Loucy (cell line): Measurements from ENCODE around the gene CYP4V2.

ENCODE experiments used
- H2AFZ ChIP-seq: fragments of 200-600 bp; sonication (generic); 2 replicates; pipeline ENCODE4 v1.6.0; 2016; ENCODE audit warnings: antibody characterized with exemption, mild to moderate bottlenecking, low read length, moderate library complexity
- H3F3A ChIP-seq: fragments of 200-600 bp; 2 replicates; pipeline ENCODE4 v1.6.0; 2016; ENCODE audit warnings: antibody characterized with exemption, low read depth, mild to moderate bottlenecking
- H3K27me3 ChIP-seq: fragments of 200-600 bp; sonication (generic); 2 replicates; pipeline ENCODE4 v1.6.1; 2014; ENCODE audit warnings: low read length, mild to moderate bottlenecking; ENCODE audit not compliant: insufficient read depth, poor library complexity, severe bottlenecking
- H3K36me3 ChIP-seq: fragments of 200-600 bp; sonication (generic); 2 replicates; pipeline ENCODE4 v1.6.1; 2016; ENCODE audit warnings: low read length; ENCODE audit not compliant: insufficient read depth
- H3K4me1 ChIP-seq: fragments of 200-600 bp; sonication (generic); 2 replicates; pipeline ENCODE4 v1.5.1; 2014; ENCODE audit warnings: low read length, mild to moderate bottlenecking; ENCODE audit not compliant: insufficient read depth, poor library complexity, severe bottlenecking
- H3K4me2 ChIP-seq: fragments of 200-600 bp; sonication (generic); 2 replicates; pipeline ENCODE4 v1.6.0; 2014; ENCODE audit warnings: antibody characterized with exemption, low read length, low read depth, mild to moderate bottlenecking; ENCODE audit not compliant: poor library complexity, severe bottlenecking
- H3K4me3 ChIP-seq: fragments of 200-600 bp; sonication (generic); 2 replicates; pipeline ENCODE4 v1.5.1; 2014; ENCODE audit warnings: low read length, mild to moderate bottlenecking, mixed read lengths; ENCODE audit not compliant: poor library complexity, severe bottlenecking
- H3K79me2 ChIP-seq: fragments of 200-600 bp; sonication (generic); 2 replicates; pipeline ENCODE4 v1.6.1; 2014; ENCODE audit warnings: low read length; ENCODE audit not compliant: insufficient read depth
- H3K9ac ChIP-seq: fragments of 200-600 bp; sonication (generic); 2 replicates; pipeline ENCODE4 v1.6.0; 2014; ENCODE audit warnings: mild to moderate bottlenecking, low read depth, low read length, moderate library complexity; ENCODE audit not compliant: poor library complexity, severe bottlenecking
- H3K9me2 ChIP-seq: fragments of 200-600 bp; sonication (generic); replicated peaks from 2 replicates; pipeline ENCODE4 v1.6.1; 2016; ENCODE audit warnings: low read depth, low read length, mixed read lengths
- H3K9me3 ChIP-seq: fragments of 200-600 bp; sonication (generic); 2 replicates; pipeline ENCODE4 v1.6.1; 2014; ENCODE audit warnings: mild to moderate bottlenecking, antibody characterized with exemption, low read length, low read depth; ENCODE audit not compliant: insufficient read depth
- H4K20me1 ChIP-seq: fragments of 200-600 bp; sonication (generic); 2 replicates; pipeline ENCODE4 v1.6.0; 2014; ENCODE audit warnings: antibody characterized with exemption, low read length, mild to moderate bottlenecking; ENCODE audit not compliant: insufficient read depth, poor library complexity, severe bottlenecking
- EZH2phosphoT487 ChIP-seq: fragments of 200-600 bp; IDR thresholded peaks from 2 replicates; pipeline ENCODE4 v1.6.1; 2018; ENCODE audit warnings: antibody characterized with exemption, mild to moderate bottlenecking, moderate library complexity, borderline replicate concordance
- TF ChIP-seq, protein P1 (sequence below): fragments of 200-600 bp; sonication (generic); conservative IDR thresholded peaks from 2 replicates; pipeline ENCODE4 v1.5.1; 2014; ENCODE audit warnings: mild to moderate bottlenecking, antibody characterized with exemption, low read length

Gene CYP4V2

GRCh38 chr4:186169333-186169944, 21.9 kb upstream of the CYP4V2 start:
- Histone ChIP-seq H3K9me2 (no peaks in the 10 kb centered on the region), H3K9ac (no peak overlapping the region), H3F3A (no peaks in the 10 kb centered on the region), H3K4me2 (no peak overlapping the region), H4K20me1 (no peaks in the 10 kb centered on the region), H3K9me3 (no peaks in the 10 kb centered on the region), H3K79me2 (no peaks in the 10 kb centered on the region), H2AFZ (no peak overlapping the region), H3K36me3 (no peaks in the 10 kb centered on the region), H3K4me3 (no peak overlapping the region), H3K27me3 (no peaks in the 10 kb centered on the region), H3K4me1 (no peaks in the 10 kb centered on the region)
- TF ChIP-seq, protein P1, sequence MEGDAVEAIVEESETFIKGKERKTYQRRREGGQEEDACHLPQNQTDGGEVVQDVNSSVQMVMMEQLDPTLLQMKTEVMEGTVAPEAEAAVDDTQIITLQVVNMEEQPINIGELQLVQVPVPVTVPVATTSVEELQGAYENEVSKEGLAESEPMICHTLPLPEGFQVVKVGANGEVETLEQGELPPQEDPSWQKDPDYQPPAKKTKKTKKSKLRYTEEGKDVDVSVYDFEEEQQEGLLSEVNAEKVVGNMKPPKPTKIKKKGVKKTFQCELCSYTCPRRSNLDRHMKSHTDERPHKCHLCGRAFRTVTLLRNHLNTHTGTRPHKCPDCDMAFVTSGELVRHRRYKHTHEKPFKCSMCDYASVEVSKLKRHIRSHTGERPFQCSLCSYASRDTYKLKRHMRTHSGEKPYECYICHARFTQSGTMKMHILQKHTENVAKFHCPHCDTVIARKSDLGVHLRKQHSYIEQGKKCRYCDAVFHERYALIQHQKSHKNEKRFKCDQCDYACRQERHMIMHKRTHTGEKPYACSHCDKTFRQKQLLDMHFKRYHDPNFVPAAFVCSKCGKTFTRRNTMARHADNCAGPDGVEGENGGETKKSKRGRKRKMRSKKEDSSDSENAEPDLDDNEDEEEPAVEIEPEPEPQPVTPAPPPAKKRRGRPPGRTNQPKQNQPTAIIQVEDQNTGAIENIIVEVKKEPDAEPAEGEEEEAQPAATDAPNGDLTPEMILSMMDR = no peak
- no peak for TF ChIP-seq EZH2phosphoT487

DNA sequence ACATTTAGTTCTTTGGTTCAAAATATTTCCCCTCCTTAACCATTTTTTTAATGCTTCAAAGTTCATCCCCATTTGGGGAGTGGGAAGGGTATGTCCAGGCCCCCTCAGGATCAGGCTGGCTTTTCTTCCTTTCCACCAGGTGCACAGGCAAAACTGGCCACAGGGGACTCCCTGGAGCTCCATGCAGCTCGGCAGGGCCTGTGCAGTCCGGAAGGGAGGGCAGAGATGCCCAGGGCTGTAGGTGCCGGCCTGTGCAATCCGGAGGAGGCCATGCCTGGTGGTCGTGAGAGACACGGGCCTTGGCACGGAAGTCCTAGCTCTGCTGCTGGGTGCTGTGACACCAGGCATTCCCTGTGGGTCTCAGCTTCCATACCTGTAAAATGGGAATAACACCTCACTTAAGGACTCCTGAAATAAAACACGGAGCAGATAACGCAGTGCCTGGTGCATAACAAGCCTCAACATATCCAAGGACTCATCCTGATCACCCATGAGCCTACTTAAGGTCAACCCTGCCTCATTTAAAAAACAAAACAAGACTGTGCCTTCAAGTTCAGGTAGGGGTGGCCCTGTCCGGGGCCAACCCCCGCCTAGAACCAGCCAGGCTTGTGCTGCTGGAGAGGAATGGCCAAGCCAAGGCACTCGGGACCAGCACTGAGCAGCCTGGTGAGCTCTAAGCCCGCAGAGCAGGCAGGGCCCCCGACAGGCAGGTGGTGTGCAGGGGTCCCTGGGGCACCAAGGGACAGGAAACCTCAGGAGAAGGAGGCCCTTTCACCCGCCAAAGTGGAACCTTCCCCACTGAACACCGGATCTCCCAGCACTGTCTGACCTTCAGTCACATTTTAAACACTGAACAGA, 21.2 kb upstream of the CYP4V2 start:
- Histone ChIP-seq H3K9ac (no peak overlapping the region), H4K20me1 (no peaks in the 10 kb centered on the region), H3K4me2 (no peak overlapping the region), H3K4me1 (no peaks in the 10 kb centered on the region), H3K79me2 (no peaks in the 10 kb centered on the region), H3K4me3 (no peak overlapping the region), H3K27me3 (no peaks in the 10 kb centered on the region), H3K9me3 (no peaks in the 10 kb centered on the region), H2AFZ (no peak overlapping the region), H3K9me2 (no peaks in the 10 kb centered on the region), H3F3A (no peaks in the 10 kb centered on the region), H3K36me3 (no peaks in the 10 kb centered on the region)
- no peak for TF ChIP-seq EZH2phosphoT487
- TF ChIP-seq, protein P1 = no peak

DNA sequence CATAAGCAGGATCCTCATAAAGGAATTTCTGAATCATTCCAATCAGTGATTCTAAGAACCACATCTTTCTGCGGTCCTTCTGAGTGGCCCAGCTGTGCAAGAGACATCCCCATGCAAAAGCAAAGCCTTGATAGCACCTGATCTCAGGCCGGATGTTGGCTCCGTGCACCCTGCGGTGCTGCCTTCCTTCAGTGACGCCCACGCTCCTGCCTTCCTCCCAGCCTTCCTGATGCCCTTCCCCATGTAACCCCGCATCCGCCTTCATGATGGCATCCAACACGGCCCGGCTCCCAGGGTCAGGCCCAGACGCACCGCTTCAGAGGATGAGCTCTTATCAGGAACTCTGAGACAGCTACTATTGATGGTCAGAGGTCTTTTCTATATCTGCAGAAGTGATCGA, 20.4 kb upstream of the CYP4V2 start:
- Histone ChIP-seq H3K4me3 (no peak overlapping the region), H3K79me2 (no peaks in the 10 kb centered on the region), H4K20me1 (no peaks in the 10 kb centered on the region), H3K9ac (no peak overlapping the region), H3F3A (no peaks in the 10 kb centered on the region), H3K27me3 (no peaks in the 10 kb centered on the region), H3K4me1 (no peaks in the 10 kb centered on the region), H3K9me3 (no peaks in the 10 kb centered on the region), H3K36me3 (no peaks in the 10 kb centered on the region), H2AFZ (no peak overlapping the region), H3K9me2 (no peaks in the 10 kb centered on the region), H3K4me2 (no peak overlapping the region)
- no peak for TF ChIP-seq EZH2phosphoT487
- TF ChIP-seq, protein P1 = no peak
